Activated T-helper 17 cell treated with anti-CD3 and anti-CD28 coated beads, Interleukin-2, amount 50 U/mL, for 72 hours (primary cell): ENCODE data around the gene SPEF2. TPM values are rescaled to one million over a fixed set of nuclear protein-coding genes. Genes with fewer than 3 reads are reported as not detected.
"Not testable (repeated sequence)": the region's sequence is repeated elsewhere in the genome, so short reads cannot be mapped to it uniquely, and the experiment has no call there.

Experiments used
- ATAC-seq: fragments of 150-1000 bp; cut with Tn5 transposase; replicated peaks from 2 replicates; pipeline ENCODE4 v1.10.0; 2021; ENCODE audit warnings: mild to moderate bottlenecking, moderate library complexity
- H3K27ac Mint-ChIP-seq: one replicate; pipeline ENCODE4 v1.8.0; 2022; ENCODE audit warnings: mixed read lengths
- H3K27me3 Mint-ChIP-seq: one replicate; pipeline ENCODE4 v1.8.0; 2022; ENCODE audit warnings: mixed read lengths
- H3K36me3 Mint-ChIP-seq: one replicate; pipeline ENCODE4 v1.8.0; 2022; ENCODE audit warnings: low read depth, mild to moderate bottlenecking, mixed read lengths
- H3K4me1 Mint-ChIP-seq: one replicate; pipeline ENCODE4 v1.8.0; 2022; ENCODE audit warnings: mixed read lengths
- H3K4me3 Mint-ChIP-seq: one replicate; pipeline ENCODE4 v1.8.0; 2022; ENCODE audit warnings: mild to moderate bottlenecking, mixed read lengths
- H3K9me3 Mint-ChIP-seq: one replicate; pipeline ENCODE4 v1.8.0; 2022; ENCODE audit warnings: mixed read lengths
- total RNA-seq, 2 donors: library from RNA; stranded (reverse); gene quantifications; one replicate each; pipeline ENCODE4 v1.2.3, GENCODE V29; 2022

Gene SPEF2
- total RNA-seq, 2 donors from 2014 or later: 6.7 to 9.3 TPM

- Mint-ChIP-seq H3K4me1 (peaks cover 60% of the 10 kb centered on the region), H3K9me3 (no peaks in the 10 kb centered on the region), H3K36me3 (peaks cover 5% of the 10 kb centered on the region), H3K27ac (peak overlapping the region; percentile 94), H3K27me3 (no peaks in the 10 kb centered on the region), H3K4me3 (peak overlapping the region; percentile 64)
- no peak for ATAC-seq
These were observed 204.8 kb downstream of the SPEF2 start for GRCh38 chr5:35822511-35822910.

- peaks cover 69% of the 10 kb centered on the region for H3K4me1 Mint-ChIP-seq
- no peak for ATAC-seq
- H3K36me3 Mint-ChIP-seq: peaks cover 5% of the 10 kb centered on the region
- peak overlapping the region; percentile 94 for H3K27ac Mint-ChIP-seq
- peak overlapping the region; percentile 64 for H3K4me3 Mint-ChIP-seq
- H3K27me3 Mint-ChIP-seq: no peaks in the 10 kb centered on the region
- no peaks in the 10 kb centered on the region for H3K9me3 Mint-ChIP-seq
These were observed 205.9 kb downstream of the SPEF2 start for GRCh38 chr5:35823347-35824098.

- no peaks in the 10 kb centered on the region for H3K36me3 Mint-ChIP-seq
- no peaks in the 10 kb centered on the region for H3K27me3 Mint-ChIP-seq
- H3K27ac Mint-ChIP-seq: peak overlapping the region; percentile 94
- peaks cover 67% of the 10 kb centered on the region for H3K4me1 Mint-ChIP-seq
- no peaks in the 10 kb centered on the region for H3K9me3 Mint-ChIP-seq
- peak; percentile 28 for ATAC-seq
- H3K4me3 Mint-ChIP-seq: peak overlapping the region; percentile 64
These were observed 208.4 kb downstream of the SPEF2 start for GRCh38 chr5:35826056-35826455.

GRCh38 chr5:35826554-35826953, 208.9 kb downstream of the SPEF2 start:
- peak overlapping the region; percentile 94 for H3K27ac Mint-ChIP-seq
- peaks cover 71% of the 10 kb centered on the region for H3K4me1 Mint-ChIP-seq
- H3K4me3 Mint-ChIP-seq: peak overlapping the region; percentile 64
- H3K36me3 Mint-ChIP-seq: no peaks in the 10 kb centered on the region
- peak; percentile 67 for ATAC-seq
- H3K27me3 Mint-ChIP-seq: no peaks in the 10 kb centered on the region
- no peaks in the 10 kb centered on the region for H3K9me3 Mint-ChIP-seq

GRCh38 chr5:35828082-35828598, 210.5 kb downstream of the SPEF2 start:
- Mint-ChIP-seq H3K4me3 (peak overlapping the region; percentile 64), H3K27ac (peak overlapping the region; percentile 94), H3K36me3 (peaks cover 8% of the 10 kb centered on the region), H3K27me3 (no peaks in the 10 kb centered on the region), H3K9me3 (no peaks in the 10 kb centered on the region), H3K4me1 (peaks cover 67% of the 10 kb centered on the region)
- ATAC-seq: peak; percentile 20

- Mint-ChIP-seq H3K27ac (peak overlapping the region; percentile 94), H3K4me1 (peaks cover 77% of the 10 kb centered on the region), H3K36me3 (peaks cover 8% of the 10 kb centered on the region), H3K27me3 (no peaks in the 10 kb centered on the region), H3K4me3 (peak overlapping the region; percentile 82), H3K9me3 (no peaks in the 10 kb centered on the region)
- peak; percentile 0 for ATAC-seq
These were observed 212.9 kb downstream of the SPEF2 start for GRCh38 chr5:35830587-35830986.

GRCh38 chr5:35832762-35833161, 215.1 kb downstream of the SPEF2 start:
- H3K4me3 Mint-ChIP-seq: peak overlapping the region; percentile 82
- peak; percentile 28 for ATAC-seq
- H3K27ac Mint-ChIP-seq: peak overlapping the region; percentile 94

GRCh38 chr5:35833224-35833623, 215.6 kb downstream of the SPEF2 start:
- H3K4me1 Mint-ChIP-seq: peaks cover 65% of the 10 kb centered on the region
- peaks cover 16% of the 10 kb centered on the region for H3K36me3 Mint-ChIP-seq
- H3K27ac Mint-ChIP-seq: peak overlapping the region; percentile 94
- peak; percentile 6 for ATAC-seq
- no peaks in the 10 kb centered on the region for H3K27me3 Mint-ChIP-seq
- peak overlapping the region; percentile 82 for H3K4me3 Mint-ChIP-seq
- H3K9me3 Mint-ChIP-seq: no peaks in the 10 kb centered on the region

More at GRCh38 chr5:35832762-35833161, 215.1 kb downstream of the SPEF2 start:
- Mint-ChIP-seq H3K9me3 (no peaks in the 10 kb centered on the region), H3K4me1 (peaks cover 66% of the 10 kb centered on the region), H3K36me3 (peaks cover 15% of the 10 kb centered on the region), H3K27me3 (no peaks in the 10 kb centered on the region)

- peak overlapping the region; percentile 82 for H3K4me3 Mint-ChIP-seq
- H3K27ac Mint-ChIP-seq: peak overlapping the region; percentile 94
- peak; percentile 67 for ATAC-seq
- H3K36me3 Mint-ChIP-seq: peaks cover 24% of the 10 kb centered on the region
- H3K4me1 Mint-ChIP-seq: peaks cover 60% of the 10 kb centered on the region
- no peaks in the 10 kb centered on the region for H3K27me3 Mint-ChIP-seq
- H3K9me3 Mint-ChIP-seq: no peaks in the 10 kb centered on the region
These were observed 218.4 kb downstream of the SPEF2 start for GRCh38 chr5:35835796-35836742.

- Mint-ChIP-seq H3K36me3 (peaks cover 15% of the 10 kb centered on the region), H3K27me3 (no peaks in the 10 kb centered on the region), H3K27ac (peak overlapping the region; percentile 94), H3K4me3 (peak overlapping the region; percentile 82), H3K9me3 (peaks cover 4% of the 10 kb centered on the region), H3K4me1 (peaks cover 39% of the 10 kb centered on the region)
- ATAC-seq: peak; percentile 57
These were observed 220.8 kb downstream of the SPEF2 start for GRCh38 chr5:35838370-35839042.

GRCh38 chr5:35842856-35843255, 225.2 kb downstream of the SPEF2 start:
- Mint-ChIP-seq H3K36me3 (peaks cover 9% of the 10 kb centered on the region), H3K27ac (no peak overlapping the region), H3K4me1 (peaks cover 34% of the 10 kb centered on the region), H3K27me3 (no peaks in the 10 kb centered on the region), H3K9me3 (peaks cover 16% of the 10 kb centered on the region), H3K4me3 (peak overlapping the region; percentile 33)
- ATAC-seq: no peak

- Mint-ChIP-seq H3K9me3 (peaks cover 16% of the 10 kb centered on the region), H3K4me1 (peaks cover 25% of the 10 kb centered on the region)
- not testable (repeated sequence) for ATAC-seq, H3K27ac Mint-ChIP-seq, H3K4me3 Mint-ChIP-seq, H3K36me3 Mint-ChIP-seq, H3K27me3 Mint-ChIP-seq
These were observed 227.8 kb downstream of the SPEF2 start for GRCh38 chr5:35845508-35845907.

- Mint-ChIP-seq H3K9me3 (peaks cover 16% of the 10 kb centered on the region), H3K27me3 (no peaks in the 10 kb centered on the region), H3K4me3 (peak overlapping the region; percentile 38), H3K36me3 (peaks cover 5% of the 10 kb centered on the region), H3K4me1 (peaks cover 28% of the 10 kb centered on the region), H3K27ac (no peak overlapping the region)
- ATAC-seq: no peak
These were observed 229.8 kb downstream of the SPEF2 start for GRCh38 chr5:35847491-35847890.

GRCh38 chr5:35847961-35848360, 230.3 kb downstream of the SPEF2 start:
- Mint-ChIP-seq H3K9me3 (peaks cover 16% of the 10 kb centered on the region), H3K36me3 (peaks cover 10% of the 10 kb centered on the region), H3K4me3 (peak overlapping the region; percentile 38), H3K27ac (no peak overlapping the region), H3K4me1 (peaks cover 28% of the 10 kb centered on the region), H3K27me3 (no peaks in the 10 kb centered on the region)
- ATAC-seq: no peak
